Posterior vena cava (tissue), 2 donors: ENCODE results near the gene PIAS4. TPM values are rescaled to one million over a fixed set of nuclear protein-coding genes. Genes with fewer than 3 reads are reported as not detected.

Source experiments
- DNase-seq: peaks from one replicate; pipeline ENCODE4 v3.0.0-alpha.2; 2020; ENCODE audit warnings: low spot score
- intact Hi-C, 2 donors: fragments of 100-400 bp; cut with DNase I; formaldehyde crosslinking; loops; one replicate each; pipeline versions ENCODE4 v1.14.1 to v1.14.2; 2022 to 2023
- total RNA-seq, 2 donors: library from RNA; stranded (reverse); fragmentation: NEBNext Ultra II Directional; extraction: Animal tissue kit (Norgen Biotek cat#: 25700); gene quantifications; one replicate each; pipeline ENCODE4 v1.2.1, GENCODE V29; 2021
- donor health status: DM: yes; HTN: yes; CAD: no.
- donor health status: DM: yes; HTN: yes; CAD: no.

The PIAS4 gene
- total RNA-seq, 2 donors from 2014 or later, result 14.4 to 16.1 TPM

GRCh38 chr19:3975637-3976087, 31.9 kb upstream of the PIAS4 start:
- intact Hi-C loops, result no loop called here
- no peak for DNase-seq

- DNase-seq, result peak; percentile 94
- intact Hi-C loops, result no loop called here
Measured at GRCh38 chr19:3976495-3977241, 30.9 kb upstream of the PIAS4 start.

- no peak for DNase-seq
- intact Hi-C loops, result no loop called here
Measured at GRCh38 chr19:3977242-3978143, 30.0 kb upstream of the PIAS4 start.

- intact Hi-C loops, result no loop called here
- DNase-seq, result no peak
Measured at GRCh38 chr19:3978145-3978544, 29.4 kb upstream of the PIAS4 start.

- intact Hi-C loops, result no loop called here
- DNase-seq, result no peak
Measured at GRCh38 chr19:3979289-3979673, 28.3 kb upstream of the PIAS4 start.

- DNase-seq, result no peak
- intact Hi-C loops, result loop anchor here in 1 of 2 donors (10.0 kb wide), 1 partner anchor 225 kb away; no protein-coding TSS in a partner anchor
Measured at GRCh38 chr19:3979674-3980352, 27.7 kb upstream of the PIAS4 start.

GRCh38 chr19:3980353-3981251, 26.9 kb upstream of the PIAS4 start:
- DNase-seq, result no peak
- intact Hi-C loops, result loop anchor here in 1 of 2 donors (10.0 kb wide), 1 partner anchor 224 kb away; no protein-coding TSS in a partner anchor

GRCh38 chr19:3981373-3981735, 26.2 kb upstream of the PIAS4 start:
- intact Hi-C loops, result loop anchor here in 1 of 2 donors (10.0 kb wide), 1 partner anchor 223 kb away; no protein-coding TSS in a partner anchor
- no peak for DNase-seq

- DNase-seq, result no peak
- intact Hi-C loops, result loop anchor here in 1 of 2 donors (10.0 kb wide), 1 partner anchor 223 kb away; no protein-coding TSS in a partner anchor
Measured at GRCh38 chr19:3981736-3982681, 25.5 kb upstream of the PIAS4 start.

GRCh38 chr19:3982701-3983541, 24.6 kb upstream of the PIAS4 start:
- DNase-seq, result no peak
- intact Hi-C loops, result loop anchor here in 1 of 2 donors (10.0 kb wide), 1 partner anchor 222 kb away; no protein-coding TSS in a partner anchor

- DNase-seq, result no peak
- intact Hi-C loops, result loop anchor here in 1 of 2 donors (10.0 kb wide), 1 partner anchor 221 kb away; no protein-coding TSS in a partner anchor
Measured at GRCh38 chr19:3983542-3983914, 24.0 kb upstream of the PIAS4 start.

GRCh38 chr19:3983936-3984583, 23.5 kb upstream of the PIAS4 start:
- DNase-seq, result no peak
- intact Hi-C loops, result loop anchor here in 1 of 2 donors (10.0 kb wide), 1 partner anchor 221 kb away; no protein-coding TSS in a partner anchor

GRCh38 chr19:3984584-3984907, 23.0 kb upstream of the PIAS4 start:
- intact Hi-C loops, result loop anchor here in 1 of 2 donors (10.0 kb wide), 1 partner anchor 220 kb away; no protein-coding TSS in a partner anchor
- no peak for DNase-seq

GRCh38 chr19:3984908-3985642, 22.5 kb upstream of the PIAS4 start, which contains the start of gene EEF2:
TSS of gene EEF2 (minus strand) at chr19:3985463. CDS start at chr19:3985380, 83 bp downstream.
- intact Hi-C loops, result loop anchor here (5.0 to 10.0 kb wide), 2 partner anchors 217 to 220 kb away; no protein-coding TSS in a partner anchor
- peak; percentile 97 for DNase-seq

- intact Hi-C loops, result loop anchor here (5.0 to 10.0 kb wide), 2 partner anchors 217 to 219 kb away; no protein-coding TSS in a partner anchor
- no peak for DNase-seq
Measured at GRCh38 chr19:3985643-3986259, 21.8 kb upstream of the PIAS4 start.
